DMS153 (cell line): Measurements from ENCODE around the gene RAB11FIP3.
A peak's percentile ranks its signal among the peaks of the same experiment; 100 is the strongest.

ENCODE experiments used
- DNase-seq: peaks from one replicate; lab custom pipeline; 2025; lab: John Stamatoyannopoulos, UW

The RAB11FIP3 gene

DNA sequence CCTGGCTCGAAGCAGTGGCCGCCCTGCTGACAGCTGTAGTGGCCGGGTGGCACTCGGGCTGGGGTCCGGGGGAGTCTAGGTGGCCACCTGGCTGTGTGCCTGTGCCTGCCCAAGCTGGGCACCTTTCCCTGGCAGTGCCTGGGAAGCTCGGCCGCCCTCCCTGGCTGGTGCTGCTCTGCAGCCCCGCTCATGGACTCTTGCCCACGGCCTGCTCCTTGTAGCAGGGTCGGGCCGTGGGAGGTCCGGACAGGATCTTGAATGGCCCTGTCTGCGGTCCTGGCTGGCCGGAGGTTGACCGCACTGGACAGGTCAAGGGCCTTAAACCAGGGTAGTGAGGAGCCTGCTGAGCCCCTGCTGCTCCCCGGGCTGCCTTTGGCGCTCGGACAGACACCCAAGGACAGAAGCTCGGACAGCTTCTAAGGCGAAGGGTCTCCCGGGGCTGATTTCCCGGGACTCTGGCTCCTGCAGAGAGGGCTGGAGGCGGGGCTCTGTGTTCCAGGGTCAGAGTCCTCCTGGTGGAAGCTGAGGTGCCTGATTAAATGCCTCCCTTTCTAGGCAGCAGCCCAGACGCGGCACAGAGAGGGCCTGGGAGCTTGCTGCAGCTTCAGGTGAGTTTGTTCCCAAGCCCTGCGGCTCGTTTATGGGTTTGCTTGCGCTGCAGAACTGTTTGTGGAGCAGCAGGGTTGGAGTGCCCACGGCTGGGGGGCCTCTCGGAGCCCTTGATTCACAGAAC is 108.1 kb downstream of the RAB11FIP3 start:
- DNase-seq = no peak

DNA sequence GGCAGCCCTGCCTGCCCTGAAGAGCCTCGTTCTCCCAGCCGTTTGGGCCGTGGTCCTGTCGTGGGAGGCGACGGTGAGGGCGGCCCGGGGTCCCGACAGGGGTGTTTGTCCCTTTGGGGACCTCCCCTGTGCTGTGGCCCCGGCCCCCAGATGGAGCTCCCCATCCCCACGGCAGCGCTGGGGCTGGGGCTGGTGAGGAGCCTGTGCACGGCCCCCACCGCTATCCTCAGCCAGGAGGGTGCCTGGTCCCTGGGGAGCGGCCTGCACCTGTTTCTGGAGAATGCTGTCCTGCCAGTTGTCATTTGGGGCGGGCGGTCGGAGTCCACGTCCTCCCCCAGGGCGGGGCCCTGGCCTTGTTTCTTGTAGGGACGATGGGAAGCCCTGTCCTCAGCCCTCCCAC is 108.7 kb downstream of the RAB11FIP3 start:
- DNase-seq = no peak

DNA sequence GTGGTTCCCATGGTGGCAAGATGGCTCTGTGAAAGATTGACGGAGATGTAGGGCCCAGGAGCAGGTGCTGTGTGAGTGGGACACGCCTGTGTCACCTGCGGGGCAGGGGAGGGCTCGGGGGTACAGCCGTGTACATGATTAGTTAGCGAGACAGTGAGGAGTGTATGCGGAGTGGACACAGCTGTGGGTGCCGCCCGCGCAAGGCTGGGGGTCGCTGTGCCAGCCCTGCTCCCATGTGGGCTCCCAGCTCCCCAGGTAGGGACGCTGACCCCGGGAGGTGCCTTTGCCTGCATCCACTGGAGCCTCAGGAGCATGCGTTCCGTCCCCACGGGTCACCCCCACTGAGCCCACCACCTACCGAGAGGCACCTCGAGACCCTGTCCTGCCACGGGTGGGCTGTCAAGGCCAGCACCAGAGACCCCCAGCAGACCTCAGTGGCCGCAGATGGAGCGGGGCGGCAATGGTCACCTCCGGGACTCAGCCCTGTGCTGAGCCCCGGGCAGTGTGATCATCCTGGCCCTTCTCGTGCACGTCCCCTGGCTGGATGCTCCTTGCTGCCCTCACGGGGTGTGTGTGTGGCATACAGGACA is 109.5 kb downstream of the RAB11FIP3 start:
- DNase-seq = no peak

DNA sequence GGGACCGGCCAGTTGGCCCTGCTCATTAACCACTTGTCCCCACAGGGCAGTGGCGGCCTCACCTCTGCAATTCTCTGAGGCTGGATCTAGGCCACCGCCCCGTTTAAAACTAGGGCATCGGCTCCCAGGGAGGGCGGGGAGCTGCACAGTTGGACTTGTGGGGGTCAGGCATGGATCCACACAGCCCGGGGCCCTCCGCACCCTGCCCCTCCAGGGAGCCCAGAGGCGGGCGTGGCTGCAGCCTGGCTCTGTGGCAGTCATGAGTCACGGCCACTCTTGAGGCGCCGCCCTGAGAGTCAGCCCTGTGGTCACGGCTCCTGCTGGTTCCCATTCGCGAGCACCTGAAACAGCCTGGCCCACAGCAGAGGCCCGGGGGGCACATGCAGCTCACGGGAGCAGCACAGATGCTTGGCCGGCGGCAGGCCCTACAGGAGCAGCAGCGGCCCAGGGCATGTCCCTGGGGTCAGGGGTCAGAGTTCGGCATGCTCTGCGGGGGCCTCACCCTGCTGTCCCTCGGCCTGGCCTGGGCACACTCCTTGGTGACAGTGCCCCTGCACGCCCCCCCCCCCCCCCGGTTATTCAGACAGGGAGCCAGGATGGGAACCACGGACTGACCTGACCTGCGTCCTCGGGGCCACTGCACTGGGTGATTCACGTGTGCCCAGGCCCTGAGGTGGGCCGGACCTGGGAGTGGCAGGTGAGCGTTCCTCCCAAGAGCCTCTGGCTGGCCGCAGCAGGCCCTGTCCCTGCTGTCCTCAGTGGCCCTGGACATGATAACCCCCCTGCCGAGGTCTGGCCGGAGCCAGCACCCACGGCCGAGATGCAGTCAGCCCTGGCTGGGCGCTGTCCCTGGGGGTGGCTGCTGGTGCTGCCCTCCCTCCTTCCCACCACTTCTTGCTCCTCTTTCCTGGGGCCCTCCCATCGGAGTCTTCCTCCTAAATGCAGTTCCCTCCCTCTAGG is 110.3 kb downstream of the RAB11FIP3 start:
- DNase-seq = no peak

DNA sequence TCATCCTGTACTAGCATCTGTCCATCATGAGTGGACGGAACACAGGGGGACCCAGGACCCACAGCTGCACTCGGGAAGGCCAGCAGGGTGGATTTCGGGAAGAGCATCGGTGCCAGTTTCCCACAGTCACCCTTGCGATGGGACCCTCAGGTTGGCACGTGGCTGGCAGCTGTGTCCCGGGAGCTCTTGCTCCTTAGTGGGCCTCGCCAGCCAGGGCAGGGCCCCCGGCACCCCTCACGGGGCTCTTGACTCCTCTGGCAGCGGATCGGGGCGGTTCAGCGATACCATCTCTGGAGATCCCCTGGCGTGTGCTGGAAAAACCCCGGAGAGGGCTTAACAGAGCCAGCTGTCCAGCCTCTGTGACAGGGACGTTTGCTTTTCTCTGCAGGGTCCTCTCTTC is 111.3 kb downstream of the RAB11FIP3 start:
- no peak for DNase-seq

DNA sequence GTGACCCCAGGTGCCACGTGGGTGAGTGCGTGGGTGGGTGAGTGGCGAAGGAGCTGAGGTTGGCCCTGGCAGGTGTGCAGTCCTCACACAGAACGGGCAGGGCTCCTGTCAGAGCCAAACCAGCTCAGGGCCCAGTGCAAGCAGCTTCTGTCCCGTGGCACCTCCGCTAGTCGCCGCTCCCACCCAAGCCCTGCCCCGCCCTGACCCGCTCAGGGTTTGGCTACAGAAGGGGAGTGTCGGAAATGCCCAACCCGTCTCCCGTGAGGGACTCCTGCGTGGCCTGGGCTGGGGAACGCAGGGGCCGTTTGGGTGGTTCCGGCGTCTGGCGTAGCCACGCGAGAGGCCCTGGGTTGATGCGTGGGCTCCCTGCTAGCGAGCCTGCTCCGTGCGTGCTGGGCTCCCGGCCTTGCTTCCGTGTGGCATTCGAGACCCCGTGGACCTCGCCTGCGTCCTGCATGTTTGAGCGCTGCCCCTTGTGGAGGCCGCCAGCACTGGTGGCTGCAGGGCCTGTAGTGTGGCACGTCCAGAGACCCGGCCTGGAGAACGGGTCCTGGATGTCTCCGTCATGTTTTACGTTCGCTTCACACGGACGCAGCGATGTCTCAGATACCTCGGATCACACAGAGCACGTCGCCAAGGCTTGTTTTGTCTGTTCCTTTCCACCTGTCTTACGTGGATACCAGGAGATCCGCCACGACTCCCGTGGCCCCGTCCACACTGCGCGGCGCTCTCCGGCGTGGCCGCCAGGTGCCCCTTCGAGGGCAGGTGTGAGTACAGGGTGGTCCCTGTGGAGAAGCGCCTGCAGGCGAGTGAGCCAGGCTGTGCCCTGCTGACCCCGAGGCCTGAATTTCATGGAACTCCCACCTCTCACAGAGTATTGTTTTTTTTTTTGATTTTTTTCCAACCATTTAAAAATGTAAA is 112.2 kb downstream of the RAB11FIP3 start:
- DNase-seq = no peak

DNA sequence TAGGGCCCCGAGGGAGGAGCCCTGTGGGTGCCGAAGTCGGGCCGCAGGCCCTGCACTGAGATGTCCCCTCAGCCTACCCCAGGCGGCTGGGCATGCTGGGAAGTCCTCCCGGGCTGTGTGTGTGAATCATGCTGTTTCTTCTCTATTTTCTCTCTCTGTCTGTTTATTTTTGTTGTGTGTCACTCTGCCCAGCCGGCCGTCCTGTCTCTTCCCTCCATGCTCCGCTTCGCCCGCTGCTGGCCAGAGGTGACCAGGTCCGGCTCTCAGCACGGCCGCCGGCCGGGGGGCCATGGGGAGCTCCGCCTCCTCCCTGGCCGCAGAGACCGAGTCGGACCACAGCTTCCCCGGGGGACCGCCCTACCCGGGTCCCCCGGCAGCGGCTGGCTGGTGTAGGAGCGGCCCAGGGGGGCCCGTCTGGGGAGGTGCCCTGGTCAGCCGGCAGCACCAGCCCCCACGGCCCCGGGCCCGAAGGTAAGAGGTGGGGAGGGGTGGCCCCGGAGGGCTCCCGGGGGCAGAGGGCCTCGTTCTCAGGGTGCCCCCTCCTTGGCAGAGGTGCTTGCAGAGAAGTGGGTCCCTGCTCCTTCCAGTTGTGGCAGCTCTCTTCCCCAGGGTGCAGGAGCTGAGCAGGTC is 114.6 kb downstream of the RAB11FIP3 start:
- no peak for DNase-seq

DNA sequence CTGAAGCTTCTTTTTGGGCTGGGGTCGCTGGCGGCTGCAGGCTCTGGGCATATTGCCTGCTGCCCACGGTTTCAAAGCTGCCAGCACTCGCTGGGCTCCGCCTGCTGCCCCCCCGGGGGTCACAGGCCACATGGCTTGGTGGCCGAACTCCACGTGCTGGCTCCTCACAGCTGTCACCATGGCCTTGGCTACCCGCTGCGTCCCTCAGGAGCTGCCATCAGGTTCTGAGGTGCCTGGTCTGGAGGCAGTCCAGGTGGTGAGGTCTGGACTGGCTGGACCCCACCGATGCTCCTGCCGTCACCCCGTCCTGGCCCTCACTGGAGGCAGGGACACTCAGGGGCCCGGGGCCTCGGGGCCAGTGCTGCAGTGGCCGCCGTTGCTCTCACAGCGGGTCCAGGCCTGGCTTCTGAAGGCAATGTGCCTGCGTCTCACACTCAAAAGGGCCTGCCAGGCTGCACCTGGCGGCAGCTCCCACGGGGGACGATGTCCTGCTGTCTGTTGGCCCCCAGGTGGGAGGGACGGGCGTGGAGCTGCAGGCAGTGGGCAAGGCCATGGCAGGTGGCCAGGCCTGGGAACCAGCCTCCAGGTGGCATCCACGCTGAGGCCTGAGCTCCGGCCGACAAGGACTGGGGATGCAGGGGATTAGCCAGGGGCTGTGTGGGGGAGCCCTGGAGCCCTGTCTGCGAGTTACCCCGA is 115.3 kb downstream of the RAB11FIP3 start:
- no peak for DNase-seq

DNA sequence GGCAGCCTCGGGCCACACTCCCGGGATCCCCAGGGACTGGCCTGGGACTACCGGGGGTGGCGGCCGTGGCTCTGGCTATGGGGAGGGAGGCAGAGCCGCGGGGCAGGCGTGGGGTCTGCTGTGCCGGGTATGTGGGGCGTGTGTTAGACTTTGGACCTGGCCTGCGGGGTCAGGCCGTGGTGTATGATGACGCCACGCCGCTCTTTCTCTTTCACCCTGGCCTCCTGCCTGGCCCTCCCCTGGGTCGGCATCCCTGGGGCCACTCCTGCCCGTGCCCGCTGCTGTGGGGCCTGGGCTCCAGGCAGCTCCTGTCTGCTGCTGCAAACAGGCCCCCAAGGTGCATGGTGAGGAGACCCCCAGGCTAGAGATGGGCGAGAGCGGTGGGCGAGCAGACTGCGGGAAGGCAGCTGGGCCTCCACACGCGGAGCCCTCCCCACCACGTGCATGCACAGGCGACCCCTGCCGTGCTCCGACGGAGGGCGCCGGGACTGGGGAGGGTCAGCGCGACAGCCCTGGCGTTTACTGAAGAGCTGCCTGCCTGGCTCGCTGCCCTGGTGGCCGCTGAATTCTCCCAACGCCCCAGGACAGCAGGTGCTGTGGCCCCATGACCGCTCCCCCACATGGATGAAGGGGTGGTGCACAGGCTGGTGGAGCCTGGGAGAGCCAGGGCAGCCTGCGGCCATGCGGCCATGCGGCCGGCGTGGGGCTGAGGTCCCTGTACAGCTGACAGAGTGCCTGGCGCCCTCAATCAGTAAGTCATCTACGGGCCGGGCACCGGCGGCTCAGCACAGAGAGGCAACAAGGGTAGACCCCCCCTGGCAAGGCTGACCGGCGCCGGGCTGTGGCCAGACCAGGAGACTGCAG is 118.1 kb downstream of the RAB11FIP3 start:
- no peak for DNase-seq

DNA sequence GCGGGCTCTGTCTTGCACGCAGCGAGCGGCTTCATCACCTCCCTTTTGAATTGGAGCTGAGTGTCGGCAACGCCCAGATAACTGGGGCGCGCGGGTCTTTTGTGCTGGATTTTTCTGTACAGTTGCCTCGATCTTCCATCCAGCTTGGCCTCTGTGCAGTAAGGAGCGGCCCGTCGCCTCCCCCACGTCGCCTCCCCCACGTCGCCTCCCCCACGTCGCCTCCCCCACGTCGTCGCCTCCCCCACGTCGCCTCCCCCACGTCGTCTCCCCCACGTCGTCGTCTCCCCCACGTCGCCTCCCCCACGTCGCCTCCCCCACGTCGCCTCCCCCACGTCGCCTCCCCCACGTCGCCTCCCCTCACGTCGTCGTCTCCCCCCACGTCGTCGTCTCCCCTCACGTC is 119.1 kb downstream of the RAB11FIP3 start:
- DNase-seq = no peak

DNA sequence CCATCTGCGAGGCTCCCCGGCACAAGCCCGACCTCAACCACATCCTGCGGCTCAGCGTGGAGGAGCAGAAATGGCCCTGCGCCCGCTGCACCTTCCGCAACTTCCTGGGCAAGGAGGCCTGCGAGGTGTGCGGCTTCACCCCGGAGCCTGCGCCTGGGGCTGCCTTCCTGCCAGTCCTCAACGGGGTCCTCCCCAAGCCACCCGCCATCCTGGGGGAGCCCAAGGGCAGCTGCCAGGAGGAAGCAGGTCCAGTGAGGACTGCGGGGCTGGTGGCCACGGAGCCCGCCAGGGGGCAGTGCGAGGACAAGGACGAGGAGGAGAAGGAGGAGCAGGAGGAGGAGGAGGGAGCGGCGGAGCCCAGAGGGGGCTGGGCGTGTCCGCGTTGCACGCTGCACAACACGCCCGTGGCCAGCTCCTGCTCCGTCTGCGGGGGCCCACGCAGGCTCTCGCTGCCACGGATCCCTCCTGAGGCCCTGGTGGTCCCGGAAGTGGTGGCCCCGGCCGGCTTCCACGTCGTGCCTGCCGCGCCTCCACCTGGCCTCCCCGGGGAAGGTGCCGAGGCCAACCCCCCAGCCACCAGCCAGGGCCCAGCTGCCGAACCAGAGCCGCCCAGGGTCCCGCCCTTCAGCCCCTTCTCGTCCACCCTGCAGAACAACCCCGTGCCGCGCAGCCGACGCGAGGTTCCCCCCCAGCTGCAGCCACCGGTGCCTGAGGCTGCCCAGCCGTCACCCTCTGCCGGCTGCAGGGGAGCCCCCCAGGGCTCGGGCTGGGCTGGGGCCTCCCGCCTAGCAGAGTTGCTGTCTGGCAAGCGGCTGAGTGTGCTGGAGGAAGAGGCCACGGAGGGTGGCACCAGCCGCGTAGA is 121.7 kb downstream of the RAB11FIP3 start:
- peak; percentile 77 for DNase-seq

DNA sequence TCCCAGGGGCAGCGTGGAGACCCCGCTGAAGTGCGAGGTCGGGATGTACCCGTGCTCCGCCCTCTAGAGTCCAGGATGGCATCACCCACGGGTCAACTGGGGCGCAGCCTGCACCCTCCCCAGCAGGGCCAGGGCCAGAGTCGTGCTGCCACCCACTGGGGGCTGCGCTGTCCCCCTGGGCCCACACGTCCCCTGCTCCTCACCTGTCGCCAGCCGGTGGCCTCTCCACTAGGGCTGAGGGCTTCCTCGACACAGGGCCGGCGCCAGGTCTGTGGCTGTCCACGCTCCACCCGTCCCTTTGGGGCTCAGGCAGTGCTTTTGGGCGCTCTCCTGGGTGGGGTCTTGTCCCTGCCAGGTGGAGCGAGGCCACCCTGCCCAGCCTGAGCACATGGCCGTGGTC is 123.1 kb downstream of the RAB11FIP3 start:
- DNase-seq = no peak

DNA sequence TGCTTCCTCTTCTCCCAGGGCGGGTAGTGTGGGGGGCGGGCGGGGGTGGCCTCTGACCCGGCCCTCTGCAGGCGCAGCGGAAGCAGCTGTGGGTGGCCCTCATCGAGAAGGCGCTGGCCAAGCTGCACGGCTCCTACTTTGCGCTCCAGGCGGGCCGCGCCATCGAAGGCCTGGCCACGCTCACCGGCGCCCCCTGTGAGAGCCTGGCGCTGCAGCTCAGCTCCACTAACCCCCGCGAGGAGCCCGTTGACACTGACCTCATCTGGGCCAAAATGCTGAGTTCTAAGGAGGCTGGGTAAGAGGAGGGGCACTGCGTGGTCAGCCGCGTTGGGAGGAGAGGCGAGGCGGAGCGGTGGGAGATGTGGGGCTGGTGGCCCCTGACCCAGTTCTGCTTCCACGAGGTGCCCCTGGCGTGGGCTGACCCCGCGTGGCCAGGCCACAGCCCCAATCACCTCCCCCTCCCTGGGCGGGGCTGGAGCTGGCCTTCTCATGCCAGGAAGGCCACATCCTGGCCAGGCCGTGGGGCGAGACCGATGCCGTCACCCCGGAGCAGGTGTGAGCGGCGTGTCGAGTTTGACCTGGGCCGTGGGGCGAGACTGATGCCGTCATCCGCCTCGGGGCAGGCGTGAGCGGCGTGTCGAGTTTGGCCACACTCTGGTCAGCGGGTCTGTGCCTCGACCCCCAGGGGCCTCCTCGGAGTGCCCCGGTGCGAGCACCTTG is 124.3 kb downstream of the RAB11FIP3 start:
- no peak for DNase-seq

DNA sequence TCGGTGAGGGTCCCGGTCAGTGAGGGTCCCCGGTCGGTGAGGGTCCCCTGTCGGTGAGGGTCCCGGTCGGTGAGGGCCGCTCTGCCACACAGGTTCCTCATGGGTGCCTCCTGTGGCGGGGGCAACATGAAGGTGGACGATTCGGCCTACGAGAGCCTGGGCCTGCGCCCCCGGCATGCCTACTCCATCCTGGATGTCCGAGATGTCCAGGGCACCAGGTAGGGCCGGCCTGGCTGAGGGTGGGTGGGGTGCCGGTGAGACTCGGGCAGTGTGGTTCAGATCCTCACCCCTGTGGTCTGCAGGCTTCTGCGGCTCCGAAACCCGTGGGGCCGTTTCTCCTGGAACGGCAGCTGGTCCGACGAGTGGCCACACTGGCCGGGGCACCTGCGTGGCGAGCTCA is 125.8 kb downstream of the RAB11FIP3 start:
- DNase-seq = no peak

DNA sequence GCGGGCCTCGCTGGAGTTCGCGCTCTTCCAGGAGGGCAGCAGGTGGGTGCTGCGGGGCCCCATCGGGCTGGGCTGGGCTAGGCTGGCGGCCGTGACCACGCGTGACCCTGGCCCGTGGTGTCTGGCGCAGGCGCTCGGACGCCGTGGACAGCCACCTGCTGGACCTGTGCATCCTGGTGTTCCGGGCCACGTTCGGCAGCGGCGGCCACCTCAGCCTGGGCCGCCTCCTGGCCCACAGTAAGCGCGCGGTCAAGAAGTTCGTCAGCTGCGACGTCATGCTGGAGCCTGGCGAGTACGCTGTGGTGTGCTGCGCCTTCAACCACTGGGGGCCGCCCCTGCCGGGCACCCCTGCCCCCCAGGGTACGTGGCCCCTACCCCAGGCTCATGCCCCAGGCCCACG is 126.7 kb downstream of the RAB11FIP3 start:
- no peak for DNase-seq

DNA sequence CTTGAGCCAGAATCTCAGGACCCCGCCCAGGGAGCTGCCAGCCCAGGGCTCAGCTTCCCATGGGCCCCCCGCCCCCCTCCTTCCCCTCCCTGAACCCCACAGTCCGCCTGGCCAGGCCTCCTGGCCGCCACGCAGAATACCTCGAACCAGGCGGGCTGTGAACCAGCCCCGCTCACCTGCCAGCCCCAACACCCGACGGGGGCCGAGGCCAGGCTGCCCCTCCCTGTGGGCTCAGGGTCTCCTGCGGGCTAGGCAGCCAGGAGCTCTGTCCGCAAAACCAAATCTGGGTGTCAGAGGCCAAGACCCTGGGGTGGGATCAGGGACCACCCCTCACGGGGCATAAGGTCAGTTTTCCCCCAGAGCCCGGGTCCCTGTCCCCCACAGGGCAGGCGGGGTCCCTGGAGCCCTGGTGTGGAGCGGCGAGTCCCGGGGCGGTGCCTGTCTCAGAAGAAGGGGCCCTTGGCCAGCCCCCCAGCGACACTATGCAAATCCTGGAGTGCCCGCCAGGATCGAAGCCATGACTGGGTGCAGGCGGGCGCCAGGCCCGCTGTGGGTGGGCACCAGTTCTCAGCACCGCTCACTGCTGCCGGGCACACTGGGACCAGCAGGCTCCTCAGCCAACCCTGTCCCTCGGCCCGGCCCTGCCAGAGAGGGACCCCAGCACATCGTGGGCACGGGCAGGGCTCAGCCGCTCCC is 128.3 kb downstream of the RAB11FIP3 start:
- DNase-seq = no peak

DNA sequence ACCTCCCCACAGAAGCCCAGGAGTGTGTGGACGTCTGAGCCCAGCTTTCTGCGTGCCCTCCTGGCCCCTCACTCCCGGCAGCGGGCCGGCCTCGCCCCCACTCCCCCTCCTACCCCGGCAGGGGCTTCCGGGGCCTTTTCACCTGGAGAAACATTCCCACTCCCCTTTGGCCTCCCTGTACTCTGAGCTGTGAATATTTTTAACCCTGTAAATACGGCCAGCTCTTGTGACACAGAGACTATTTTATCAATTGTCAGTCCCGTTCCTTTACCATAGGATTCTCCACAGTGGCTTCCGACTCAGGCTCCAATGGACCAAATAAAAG is 128.8 kb downstream of the RAB11FIP3 start:
- DNase-seq = no peak
